K562 (cell line): ENCODE measurements around the gene IL17D. TPM values are rescaled to one million over a fixed set of nuclear protein-coding genes. Genes with fewer than 3 reads are reported as not detected.

Experiments used
- ATAC-seq: fragments of 200-7000 bp; cut with Tn5 transposase; 3 replicates; pipeline ENCODE4 v1.9.1; 2020; ENCODE audit warnings: moderate library complexity
- BruUV-seq: library from RNA; stranded (reverse); fragments of 400-500 nt; replicated peaks from 2 replicates; lab custom pipeline; 2021; lab: Mats Ljungman, UMichigan
- CTCF ChIA-PET: fragments of 300-600 bp; formaldehyde crosslinking; extraction: SDS; loops from one replicate; lab custom pipeline; 2021; ENCODE audit warnings: low intra/inter-chr PET ratio; lab: Yijun Ruan, JAX
- POLR2A ChIA-PET: fragments of 300-600, 350-650 bp; sonication (Branson Sonifier 250); formaldehyde crosslinking; extraction: SDS; loops from one replicate; lab custom pipeline; 2021; ENCODE audit warnings: antibody characterized with exemption, inconsistent platforms; lab: Yijun Ruan, JAX
- DNase-seq, 4 experiments: peaks; one replicate each; pipeline versions ENCODE4 v3.0.0 to v3.0.0-alpha.2; 2011 to 2018; ENCODE audit warnings: low spot score in 3 of 4, mixed read lengths in 3 of 4; ENCODE audit errors: extremely low read depth in 1 of 4
- FAIRE-seq: peaks from 2 replicates; lab custom pipeline; 2011; peaks lifted over from hg19 to GRCh38; lab: Jason Lieb, UNC
- H2AFZ ChIP-seq: 2 replicates; pipeline ENCODE4 v1.6.0; 2011; ENCODE audit warnings: low read depth, low read length, control low read depth, inconsistent platforms
- H3K27ac ChIP-seq: fragments of 200-600 bp; 3 replicates; pipeline ENCODE4 v1.8.0; 2011; ENCODE audit warnings: low read depth, mild to moderate bottlenecking, control low read depth, inconsistent platforms, low read length, moderate library complexity, mixed read lengths; ENCODE audit errors: extremely low read depth
- H3K27me3 ChIP-seq, 2 experiments: fragments of 300-600 bp in 1 of 2; 2 replicates in 1 of 2; 3 replicates in 1 of 2; pipeline versions ENCODE4 v1.6.0 to v1.8.0; 2011; ENCODE audit warnings: inconsistent platforms in 2 of 2, low read length in 2 of 2, mild to moderate bottlenecking in 1 of 2, mixed read lengths in 1 of 2, moderate library complexity in 1 of 2; ENCODE audit not compliant: control insufficient read depth in 2 of 2, insufficient read depth in 2 of 2
- H3K36me3 ChIP-seq: fragments of 300-600 bp; 3 replicates; pipeline ENCODE4 v1.8.0; 2011; ENCODE audit warnings: mild to moderate bottlenecking, low read length, inconsistent platforms; ENCODE audit not compliant: control insufficient read depth, insufficient read depth
- H3K4me1 ChIP-seq, 2 experiments: fragments of 200-600 bp in 1 of 2; replicated peaks in 1 of 2; 2 replicates in 1 of 2; 3 replicates in 1 of 2; pipeline versions ENCODE4 v1.5.1 to v1.8.0; 2011; ENCODE audit warnings: inconsistent platforms in 2 of 2, low read length in 2 of 2, mild to moderate bottlenecking in 1 of 2, mixed read lengths in 1 of 2, moderate library complexity in 1 of 2; ENCODE audit not compliant: control insufficient read depth in 2 of 2, insufficient read depth in 2 of 2
- H3K4me2 ChIP-seq: 2 replicates; pipeline ENCODE4 v1.6.1; 2011; ENCODE audit warnings: low read length, control low read depth, inconsistent platforms, mixed read lengths; ENCODE audit not compliant: insufficient read depth
- H3K4me3 ChIP-seq: fragments of 200-600 bp; sonication (generic), shearing (Covaris generic); 2 replicates; pipeline ENCODE4 v1.5.1; 2016; ENCODE audit warnings: control low read depth, inconsistent platforms
- H3K79me2 ChIP-seq: fragments of 200-600 bp; 3 replicates; pipeline ENCODE4 v1.8.0; 2011; ENCODE audit warnings: low read length, inconsistent platforms; ENCODE audit not compliant: control insufficient read depth, insufficient read depth
- H3K9ac ChIP-seq, 2 experiments: 2 replicates each; pipeline versions ENCODE4 v1.6.0 to v1.6.1; 2011; ENCODE audit warnings: low read depth in 2 of 2, low read length in 2 of 2, control low read depth in 1 of 2, inconsistent platforms in 1 of 2, mild to moderate bottlenecking in 1 of 2, mixed read lengths in 1 of 2; ENCODE audit not compliant: insufficient read depth in 1 of 2
- H3K9me1 ChIP-seq: one replicate; pipeline ENCODE4 v1.6.0; 2011; ENCODE audit warnings: inconsistent platforms, mild to moderate bottlenecking, low read length, moderate library complexity; ENCODE audit not compliant: control insufficient read depth, insufficient read depth
- H3K9me3 ChIP-seq: replicated peaks from 2 replicates; pipeline ENCODE4 v1.5.1; 2011; ENCODE audit warnings: low read depth, low read length, inconsistent platforms; ENCODE audit not compliant: control insufficient read depth, insufficient read depth
- H4K20me1 ChIP-seq: replicated peaks from 2 replicates; pipeline ENCODE4 v1.6.1; 2011; ENCODE audit warnings: low read length, inconsistent platforms, mixed read lengths; ENCODE audit not compliant: control insufficient read depth, insufficient read depth
- E2F4 ChIP-seq: sonication (generic); formaldehyde crosslinking; IDR thresholded peaks from 2 replicates; pipeline ENCODE4 v1.8.0; 2022; ENCODE audit warnings: mild to moderate bottlenecking, low read depth, missing genetic modification reagents
- NFATC3 ChIP-seq: fragments of 450-650 bp; IDR thresholded peaks from 2 replicates; pipeline ENCODE4 v1.6.1; 2017; ENCODE audit warnings: mild to moderate bottlenecking
- NR3C1 ChIP-seq: sonication (generic); formaldehyde crosslinking; IDR thresholded peaks from 2 replicates; pipeline ENCODE4 v1.8.1; 2022; ENCODE audit warnings: missing genetic modification reagents
- PBX2 ChIP-seq, 2 experiments: IDR thresholded peaks in 1 of 2; conservative IDR thresholded peaks in 1 of 2; 2 replicates each; pipeline ENCODE4 v1.6.1; 2016; ENCODE audit warnings: low read depth in 2 of 2, mild to moderate bottlenecking in 1 of 2, missing compliant biosample characterization in 1 of 2, missing genetic modification characterization in 1 of 2, moderate library complexity in 1 of 2
- POLR2AphosphoS5 ChIP-seq: IDR thresholded peaks from 2 replicates; pipeline ENCODE4 v1.6.1; 2011; ENCODE audit warnings: mild to moderate bottlenecking, low read depth, low read length, moderate library complexity; ENCODE audit not compliant: control insufficient read depth, insufficient read depth
- SRSF3 ChIP-seq: fragments of 200-400 bp; formaldehyde crosslinking; IDR thresholded peaks from 2 replicates; pipeline ENCODE4 v1.6.1; 2016; ENCODE audit warnings: mild to moderate bottlenecking, low read length, moderate library complexity; ENCODE audit not compliant: insufficient read depth
- TAL1 ChIP-seq: fragments of 450-650 bp; IDR thresholded peaks from 2 replicates; pipeline ENCODE4 v1.6.1; 2016; ENCODE audit warnings: mild to moderate bottlenecking
- ZNF263 ChIP-seq: sonication (generic); formaldehyde crosslinking; IDR thresholded peaks from 2 replicates; pipeline ENCODE4 v1.8.0; 2022; ENCODE audit warnings: mild to moderate bottlenecking, missing genetic modification reagents, borderline replicate concordance
- ZNF274 ChIP-seq: IDR thresholded peaks from 2 replicates; pipeline ENCODE4 v1.6.1; 2011; ENCODE audit warnings: low read depth, mild to moderate bottlenecking, low read length, moderate library complexity, borderline replicate concordance
- ZNF3 ChIP-seq: fragments of 250-450 bp; sonication (Bioruptor Pico); IDR thresholded peaks from 2 replicates; pipeline ENCODE4 v1.5.0; 2021; ENCODE audit warnings: mild to moderate bottlenecking, moderate library complexity
- ZNF445 ChIP-seq: fragments of 250-450 bp; sonication (Bioruptor Pico); IDR thresholded peaks from 2 replicates; pipeline ENCODE4 v1.4.0; 2020; ENCODE audit warnings: low read depth, mild to moderate bottlenecking, moderate library complexity
- WGBS: fragments of 100-300 bp; shearing (Covaris generic); methylation state at CpG from one replicate; pipeline ENCODE4 v1.1.6; 2016; ENCODE audit warnings: low coverage, mixed read lengths; ENCODE audit not compliant: insufficient coverage; ENCODE audit errors: missing lambda C conversion rate; 5-methylcytosine and 5-hydroxymethylcytosine counted together
- in situ Hi-C: fragments of 300-500 bp; cut with MboI; formaldehyde crosslinking; loops from 4 replicates; pipeline ENCODE4 v1.15.0; 2018; ENCODE audit warnings: inconsistent platforms, mixed read lengths
- intact Hi-C: fragments of 100-400 bp; cut with micrococcal nuclease; formaldehyde crosslinking; loops from 2 replicates; pipeline ENCODE4 v1.14.2; 2022
- polyA plus RNA-seq, 8 experiments: library from polyadenylated mRNA; depleted of rRNA in 4 of 8; stranded (reverse) in 5 of 8; unstranded in 3 of 8; fragments of >200 nt; fragmentation: Nextera tagmentation in 2 of 8; fragmentation: Illumina TruSeq in 1 of 8; extraction: Ambion mirVana in 2 of 8; extraction: Trizol in 1 of 8; gene quantifications; 2 replicates each; pipeline versions ENCODE4 v1.2.1 to v1.2.3, GENCODE V29; 2011 to 2014; ENCODE audit warnings: inconsistent platforms in 1 of 8, missing spikeins in 1 of 8
- total RNA-seq, 7 experiments: library from RNA; depleted of rRNA in 6 of 7; stranded (reverse); fragments of >200 nt in 6 of 7; fragmentation: Illumina TruSeq in 2 of 7; extraction: Trizol in 2 of 7; gene quantifications; 2 replicates each; pipeline versions ENCODE4 v1.2.1 to v1.2.3, GENCODE V29; 2011 to 2021; ENCODE audit warnings: low replicate concordance in 1 of 7
- TF ChIP-seq, protein P1 (sequence below), 2 experiments: fragments of 150-350 bp in 1 of 2; IDR thresholded peaks; 2 replicates each; pipeline ENCODE4 v1.6.1; 2012 to 2016; ENCODE audit warnings: low read depth in 2 of 2, low read length in 2 of 2, mild to moderate bottlenecking in 1 of 2, moderate library complexity in 1 of 2

IL17D gene
- total and polyA plus RNA-seq, 9 of the 15 experiments (the other 6 are each of a cell fraction or from before 2014, with no cell fraction given): 0.04 to 0.55 (median 0.13) TPM; not detected in 4

- Histone ChIP-seq H3K27ac (no peak overlapping the region), H4K20me1 (no peaks in the 10 kb centered on the region), H3K79me2 (no peaks in the 10 kb centered on the region), H2AFZ (no peak overlapping the region), H3K4me2 (no peak overlapping the region), H3K9ac (no peak overlapping the region), H3K36me3 (no peaks in the 10 kb centered on the region), H3K4me3 (no peak overlapping the region), H3K9me3 (no peaks in the 10 kb centered on the region), H3K9me1 (no peaks in the 10 kb centered on the region), H3K4me1 (peaks cover 2 to 24% of the 10 kb centered on the region in 2 experiments; a peak in 3 of 5 replicates), H3K27me3 (peaks cover 0 to 16% of the 10 kb centered on the region in 2 experiments; a peak in 2 of 5 replicates)
- ChIA-PET POLR2A (interaction anchor here (0.6 kb wide), 1 partner anchor 16 kb away, joined by 5 read pairs; no protein-coding TSS in a partner anchor), CTCF (no interaction called here)
- DNase-seq (no peak), FAIRE-seq (no peak), ATAC-seq (no peak)
- 30% methylated on average over 7 of the region's 15 CpGs for WGBS
- TF ChIP-seq ZNF263 (CRISPR knock-in tag): no peak
- no peak for TF ChIP-seq NR3C1 (CRISPR knock-in tag)
- TF ChIP-seq E2F4 (CRISPR knock-in tag): no peak
- TF ChIP-seq POLR2AphosphoS5: no peak
- no peak for TF ChIP-seq ZNF274
- no peak for TF ChIP-seq SRSF3
- no peak for TF ChIP-seq NFATC3
- no peak for TF ChIP-seq TAL1
- TF ChIP-seq, protein P1, sequence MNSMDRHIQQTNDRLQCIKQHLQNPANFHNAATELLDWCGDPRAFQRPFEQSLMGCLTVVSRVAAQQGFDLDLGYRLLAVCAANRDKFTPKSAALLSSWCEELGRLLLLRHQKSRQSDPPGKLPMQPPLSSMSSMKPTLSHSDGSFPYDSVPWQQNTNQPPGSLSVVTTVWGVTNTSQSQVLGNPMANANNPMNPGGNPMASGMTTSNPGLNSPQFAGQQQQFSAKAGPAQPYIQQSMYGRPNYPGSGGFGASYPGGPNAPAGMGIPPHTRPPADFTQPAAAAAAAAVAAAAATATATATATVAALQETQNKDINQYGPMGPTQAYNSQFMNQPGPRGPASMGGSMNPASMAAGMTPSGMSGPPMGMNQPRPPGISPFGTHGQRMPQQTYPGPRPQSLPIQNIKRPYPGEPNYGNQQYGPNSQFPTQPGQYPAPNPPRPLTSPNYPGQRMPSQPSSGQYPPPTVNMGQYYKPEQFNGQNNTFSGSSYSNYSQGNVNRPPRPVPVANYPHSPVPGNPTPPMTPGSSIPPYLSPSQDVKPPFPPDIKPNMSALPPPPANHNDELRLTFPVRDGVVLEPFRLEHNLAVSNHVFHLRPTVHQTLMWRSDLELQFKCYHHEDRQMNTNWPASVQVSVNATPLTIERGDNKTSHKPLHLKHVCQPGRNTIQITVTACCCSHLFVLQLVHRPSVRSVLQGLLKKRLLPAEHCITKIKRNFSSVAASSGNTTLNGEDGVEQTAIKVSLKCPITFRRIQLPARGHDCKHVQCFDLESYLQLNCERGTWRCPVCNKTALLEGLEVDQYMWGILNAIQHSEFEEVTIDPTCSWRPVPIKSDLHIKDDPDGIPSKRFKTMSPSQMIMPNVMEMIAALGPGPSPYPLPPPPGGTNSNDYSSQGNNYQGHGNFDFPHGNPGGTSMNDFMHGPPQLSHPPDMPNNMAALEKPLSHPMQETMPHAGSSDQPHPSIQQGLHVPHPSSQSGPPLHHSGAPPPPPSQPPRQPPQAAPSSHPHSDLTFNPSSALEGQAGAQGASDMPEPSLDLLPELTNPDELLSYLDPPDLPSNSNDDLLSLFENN (IDR thresholded peaks at IDR 0.05; ENCODE audit: low read depth in 2 of 2, low read length in 2 of 2): no peak
- TF ChIP-seq PBX2 (CRISPR knock-in tag; IDR thresholded peaks at IDR 0.05; ENCODE audit: low read depth): no peak
- TF ChIP-seq PBX2 (tag; conservative IDR thresholded peaks at IDR 0.05; ENCODE audit: low read depth): no peak
- no peak for TF ChIP-seq ZNF3
- no peak for TF ChIP-seq ZNF445 (CRISPR knock-in tag)
- intact Hi-C loops: no loop called here
- in situ Hi-C loops: loop anchor here (5.0 to 10.0 kb wide), 2 partner anchors 208 to 225 kb away; no protein-coding TSS in a partner anchor
- no TSS peak for BruUV-seq
Measured at GRCh38 chr13:20716951-20717350, 13.5 kb downstream of the IL17D start.
